OCI-LY1 (cell line): ENCODE measurements around the gene HIPK4.

Experiments
- H2AFZ ChIP-seq: fragments of 200-600 bp; sonication (generic), shearing (Covaris generic); 2 replicates; pipeline ENCODE4 v1.6.0; 2014; ENCODE audit warnings: antibody characterized with exemption, mild to moderate bottlenecking, low read length
- H3F3A ChIP-seq: fragments of 200-600 bp; sonication (generic), shearing (Covaris generic); 2 replicates; pipeline ENCODE4 v1.6.0; 2014; ENCODE audit warnings: mild to moderate bottlenecking, antibody characterized with exemption, low read length, moderate library complexity; ENCODE audit not compliant: insufficient read depth
- H3K27ac ChIP-seq: fragments of 200-600 bp; sonication (generic); 2 replicates; pipeline ENCODE4 v1.5.1; 2014; ENCODE audit warnings: low read length, mixed run types, mild to moderate bottlenecking, low read depth; ENCODE audit not compliant: poor library complexity, severe bottlenecking
- H3K27me3 ChIP-seq: fragments of 200-600 bp; sonication (generic); 2 replicates; pipeline ENCODE4 v1.6.0; 2014; ENCODE audit warnings: antibody characterized with exemption, mild to moderate bottlenecking, low read length, moderate library complexity; ENCODE audit not compliant: insufficient read depth
- H3K36me3 ChIP-seq: fragments of 200-600 bp; sonication (generic); 2 replicates; pipeline ENCODE4 v1.6.1; 2014; ENCODE audit warnings: mild to moderate bottlenecking, antibody characterized with exemption, low read length, moderate library complexity, mixed read lengths; ENCODE audit not compliant: insufficient read depth
- H3K4me1 ChIP-seq: fragments of 200-600 bp; sonication (generic); 2 replicates; pipeline ENCODE4 v1.5.1; 2014; ENCODE audit warnings: mild to moderate bottlenecking, low read length, moderate library complexity; ENCODE audit not compliant: insufficient read depth, severe bottlenecking
- H3K4me2 ChIP-seq: fragments of 200-600 bp; sonication (generic), shearing (Covaris generic); 2 replicates; pipeline ENCODE4 v1.6.1; 2014; ENCODE audit warnings: low read length
- H3K4me3 ChIP-seq: fragments of 200-600 bp; sonication (generic); 2 replicates; pipeline ENCODE4 v1.5.1; 2014; ENCODE audit warnings: low read length, low read depth, mild to moderate bottlenecking, mixed read lengths; ENCODE audit not compliant: poor library complexity, severe bottlenecking
- H3K79me2 ChIP-seq: fragments of 200-600 bp; shearing (Covaris generic); 2 replicates; pipeline ENCODE4 v1.6.1; 2016; ENCODE audit warnings: mixed run types, low read length, mixed read lengths; ENCODE audit not compliant: insufficient read depth
- H3K9ac ChIP-seq: fragments of 200-600 bp; sonication (generic), shearing (Covaris generic); 2 replicates; pipeline ENCODE4 v1.6.1; 2014; ENCODE audit warnings: mild to moderate bottlenecking, low read length, mixed read lengths
- H3K9me2 ChIP-seq: fragments of 200-600 bp; sonication (generic), shearing (Covaris generic); 2 replicates; pipeline ENCODE4 v1.6.1; 2014; ENCODE audit warnings: low read depth, mild to moderate bottlenecking, low read length, mixed read lengths
- H3K9me3 ChIP-seq: fragments of 200-600 bp; shearing (Covaris generic); 2 replicates; pipeline ENCODE4 v1.6.1; 2014; ENCODE audit warnings: low read length, mixed read lengths
- H4K20me1 ChIP-seq: fragments of 200-600 bp; sonication (generic), shearing (Covaris generic); 2 replicates; pipeline ENCODE4 v1.6.0; 2016; ENCODE audit warnings: mild to moderate bottlenecking, low read length; ENCODE audit not compliant: insufficient read depth
- CTCF ChIP-seq: fragments of 200-600 bp; sonication (generic), shearing (Covaris generic); IDR thresholded peaks from 2 replicates; pipeline ENCODE4 v1.5.1; 2017; ENCODE audit warnings: mild to moderate bottlenecking, antibody characterized with exemption, low read length, moderate library complexity, mixed read lengths
- EZH2 ChIP-seq: fragments of 200-600 bp; sonication (generic), shearing (Covaris generic); IDR thresholded peaks from 2 replicates; pipeline ENCODE4 v1.8.0; 2017; ENCODE audit warnings: borderline replicate concordance, mixed run types, mild to moderate bottlenecking, antibody characterized with exemption, low read length, moderate library complexity, mixed read lengths

The HIPK4 gene

GRCh38 chr19:40417643-40417981 is 27.6 kb upstream of the HIPK4 start:
- H3K4me2 ChIP-seq = no peak overlapping the region
- TF ChIP-seq EZH2 = no peak
- TF ChIP-seq CTCF = no peak
- peaks cover 39% of the 10 kb centered on the region for H3K4me1 ChIP-seq
- H3K9me3 ChIP-seq = no peaks in the 10 kb centered on the region
- no peak overlapping the region for H3K9ac ChIP-seq
- no peaks in the 10 kb centered on the region for H4K20me1 ChIP-seq
- no peaks in the 10 kb centered on the region for H3F3A ChIP-seq
- H3K9me2 ChIP-seq = no peaks in the 10 kb centered on the region
- no peak overlapping the region for H2AFZ ChIP-seq
- no peaks in the 10 kb centered on the region for H3K79me2 ChIP-seq
- H3K4me3 ChIP-seq = no peak overlapping the region
- no peaks in the 10 kb centered on the region for H3K27me3 ChIP-seq
- peaks cover 4% of the 10 kb centered on the region; the same call in 1 of the 2 replicates for H3K36me3 ChIP-seq
- peak overlapping the region; percentile 74 for H3K27ac ChIP-seq

- H3K27me3 ChIP-seq = no peaks in the 10 kb centered on the region
- no peaks in the 10 kb centered on the region for H4K20me1 ChIP-seq
- peaks cover 45% of the 10 kb centered on the region for H3K4me1 ChIP-seq
- H3K9me2 ChIP-seq = no peaks in the 10 kb centered on the region
- H3K4me2 ChIP-seq = no peak overlapping the region
- H3F3A ChIP-seq = no peaks in the 10 kb centered on the region
- no peaks in the 10 kb centered on the region for H3K36me3 ChIP-seq
- no peak overlapping the region; the same call in 1 of the 2 replicates for H3K9ac ChIP-seq
- no peak overlapping the region for H3K4me3 ChIP-seq
- H3K9me3 ChIP-seq = no peaks in the 10 kb centered on the region
- peak overlapping the region; percentile 74 for H3K27ac ChIP-seq
- no peak for TF ChIP-seq EZH2
- no peak for TF ChIP-seq CTCF
- no peak overlapping the region for H2AFZ ChIP-seq
- no peaks in the 10 kb centered on the region for H3K79me2 ChIP-seq
These were observed 27.1 kb upstream of the HIPK4 start for GRCh38 chr19:40416918-40417642.

- Histone ChIP-seq H3K4me3 (no peak overlapping the region), H3K27me3 (no peaks in the 10 kb centered on the region), H3K4me2 (no peak overlapping the region), H3K9me2 (no peaks in the 10 kb centered on the region), H3F3A (no peaks in the 10 kb centered on the region), H3K27ac (peak overlapping the region; percentile 74), H2AFZ (no peak overlapping the region), H3K36me3 (no peaks in the 10 kb centered on the region), H3K4me1 (peaks cover 49% of the 10 kb centered on the region), H4K20me1 (no peaks in the 10 kb centered on the region), H3K9me3 (no peaks in the 10 kb centered on the region), H3K79me2 (no peaks in the 10 kb centered on the region), H3K9ac (no peak overlapping the region)
- TF ChIP-seq EZH2 = no peak
- TF ChIP-seq CTCF = no peak
These were observed 25.8 kb upstream of the HIPK4 start for GRCh38 chr19:40415768-40416167.
